ENCODE results near the gene FBL.
A peak's percentile ranks its signal among the peaks of the same experiment; 100 is the strongest.

The FBL gene

DNA sequence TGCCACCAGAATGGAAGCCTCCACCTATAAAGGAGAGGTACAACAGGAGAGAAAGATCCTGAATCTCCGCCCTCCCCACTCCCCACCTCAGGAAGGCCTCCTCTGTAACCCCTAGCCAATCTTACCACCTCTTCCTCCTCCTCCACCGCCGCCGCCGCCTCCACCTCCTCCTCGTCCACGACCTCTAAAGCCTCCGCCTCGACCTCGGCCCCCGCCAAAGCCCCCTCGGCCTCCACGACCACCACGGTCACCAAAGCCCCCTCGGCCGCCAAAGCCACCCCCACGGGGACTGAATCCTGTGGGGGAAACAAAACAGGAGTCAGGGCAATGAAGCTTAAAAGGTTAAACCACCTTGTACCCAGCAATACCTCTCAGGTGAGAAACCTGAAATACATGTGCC is 5.7 kb downstream of the FBL start:
- DNase-seq: no peak

DNA sequence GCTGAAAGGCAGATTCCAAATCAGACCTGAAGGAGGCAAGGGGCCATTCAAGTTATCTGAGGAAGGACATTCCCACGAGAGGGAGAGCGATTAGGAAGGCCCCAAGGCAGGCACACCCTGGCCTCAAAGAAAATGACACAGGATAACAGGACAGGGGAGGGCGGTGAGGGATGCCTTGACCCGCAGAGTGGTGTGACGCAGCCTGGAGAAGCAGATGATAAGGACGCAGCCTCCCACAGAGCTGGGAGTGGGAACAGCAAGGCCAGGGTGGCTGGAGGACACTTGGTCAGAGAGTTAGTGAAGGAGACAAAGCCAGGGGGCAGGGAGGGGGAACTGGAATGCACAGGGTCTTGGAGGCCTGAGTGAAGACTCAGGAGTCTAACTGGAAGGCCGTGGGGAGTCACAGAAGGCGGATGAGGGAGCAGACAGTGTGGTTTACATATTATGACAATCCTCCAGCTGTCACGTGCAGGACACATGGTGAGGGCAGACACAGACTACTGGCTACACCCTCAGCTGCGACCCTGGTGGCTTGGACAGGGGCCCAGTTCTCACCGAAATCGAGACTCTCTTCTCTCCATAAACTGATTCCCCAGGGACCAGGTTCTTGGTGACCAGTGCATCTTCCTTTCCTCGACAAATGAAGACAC is 6.4 kb downstream of the FBL start:
- DNase-seq: no peak

DNA sequence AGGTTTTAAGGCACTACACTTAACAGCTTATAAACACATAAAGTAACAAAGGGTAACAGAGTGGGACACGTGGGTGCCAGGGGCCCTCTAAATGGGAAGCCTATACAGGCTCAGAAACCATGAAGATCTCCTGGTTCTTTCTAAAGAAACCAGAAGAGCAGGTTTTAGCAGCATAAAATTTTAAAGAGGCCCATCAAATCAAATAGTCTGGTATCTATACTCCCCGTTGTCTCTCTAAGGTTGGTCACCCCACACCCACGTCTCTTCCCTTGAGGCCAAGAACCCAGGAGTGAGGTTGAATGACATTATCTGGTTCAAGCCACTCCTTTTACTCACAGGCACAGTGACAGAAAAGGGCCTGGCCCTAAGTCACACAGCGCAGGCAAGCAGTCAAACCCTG is 7.6 kb downstream of the FBL start:
- DNase-seq: no peak

DNA sequence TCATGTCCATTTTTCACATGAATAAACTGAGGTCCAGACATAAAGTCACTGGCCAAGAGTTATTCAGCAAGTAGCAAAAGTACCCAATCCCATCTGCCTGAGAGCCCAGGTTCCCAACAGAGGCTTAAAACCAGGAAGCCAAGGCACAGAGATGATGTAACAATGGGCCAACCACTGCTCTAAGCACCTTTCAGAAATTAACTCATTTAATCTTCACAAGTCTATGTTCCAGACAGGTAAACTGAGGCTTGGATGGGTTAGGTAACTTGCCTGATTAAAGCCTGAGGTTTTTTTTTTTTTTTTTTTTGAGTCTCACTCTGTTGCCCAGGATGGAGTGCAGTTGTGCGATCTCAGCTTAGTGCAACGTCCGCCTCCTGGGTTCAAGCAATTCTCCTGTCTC is 8.2 kb downstream of the FBL start:
- DNase-seq: no peak

DNA sequence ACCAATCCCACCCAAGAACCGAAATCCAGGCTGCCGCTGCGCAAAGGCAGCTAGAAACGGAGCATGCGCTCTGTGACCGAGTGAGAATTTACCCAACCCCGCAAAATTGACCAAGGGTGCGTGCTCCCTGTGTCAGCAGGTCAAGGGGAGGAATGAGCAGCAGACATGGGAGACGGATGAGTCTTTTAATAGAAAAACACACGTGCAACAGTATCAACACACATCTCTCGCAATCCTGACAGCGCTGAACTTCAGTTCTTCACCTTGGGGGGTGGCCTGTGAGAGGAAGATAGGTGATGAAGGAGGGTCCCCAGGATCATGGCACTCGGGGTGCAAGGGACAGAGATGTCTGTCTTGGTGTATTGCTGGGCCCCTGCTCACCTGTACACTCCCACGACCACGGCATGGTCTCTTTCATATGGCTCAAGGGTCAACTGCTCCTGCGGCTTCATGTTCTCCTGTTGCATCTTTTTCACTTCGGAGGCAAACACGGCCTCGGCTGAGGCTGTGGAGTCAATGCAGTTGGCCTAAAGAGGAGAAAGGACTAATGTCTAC is 11.8 kb downstream of the FBL start:
- no peak for DNase-seq

DNA sequence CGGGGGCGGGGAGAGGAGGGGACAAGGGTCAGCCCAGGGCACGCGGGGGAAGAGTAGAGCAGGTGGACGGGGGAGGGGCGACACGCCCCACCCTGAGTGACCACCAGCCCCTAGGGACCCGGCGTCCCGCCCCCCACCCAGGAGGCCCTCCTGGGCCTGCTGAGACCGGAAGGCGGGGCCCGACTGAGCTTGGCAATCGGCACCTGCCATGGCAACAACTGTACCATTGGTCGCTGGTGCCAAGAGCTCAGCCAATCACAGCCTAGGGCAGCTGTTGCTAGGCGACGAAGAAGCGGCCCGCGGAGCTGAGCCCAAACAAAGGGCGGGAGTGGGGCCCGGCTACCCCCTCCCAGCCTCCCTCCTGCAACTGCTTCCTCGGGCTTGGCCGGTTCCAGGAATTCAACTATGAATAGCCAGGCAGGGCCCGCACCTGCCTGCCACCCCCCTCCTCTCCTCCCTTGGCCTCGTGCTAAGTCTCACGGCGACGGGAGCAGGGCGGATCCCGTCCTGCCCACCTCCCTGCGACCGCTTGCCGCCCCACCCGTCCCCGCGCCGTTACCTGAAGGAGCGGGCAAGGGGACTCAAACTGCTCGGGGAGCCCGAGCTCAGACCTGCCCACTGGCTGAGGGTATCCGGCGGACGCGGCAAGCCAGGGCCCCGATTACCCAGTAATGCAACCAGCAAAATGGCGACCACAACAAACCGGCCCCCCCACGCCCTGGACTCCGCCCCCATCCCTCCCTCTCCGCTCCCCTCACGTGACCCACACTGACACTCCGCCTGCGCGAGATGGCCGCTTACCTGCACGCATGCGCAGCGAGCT is 12.5 kb downstream of the FBL start, which contains the start of gene DYRK1B:
Gene DYRK1B (minus strand): TSS at position 699 of the 823 bp plus-strand sequence. CDS start 2,295 bp downstream, outside the sequence.
- peak; percentile 98 for DNase-seq

DNA sequence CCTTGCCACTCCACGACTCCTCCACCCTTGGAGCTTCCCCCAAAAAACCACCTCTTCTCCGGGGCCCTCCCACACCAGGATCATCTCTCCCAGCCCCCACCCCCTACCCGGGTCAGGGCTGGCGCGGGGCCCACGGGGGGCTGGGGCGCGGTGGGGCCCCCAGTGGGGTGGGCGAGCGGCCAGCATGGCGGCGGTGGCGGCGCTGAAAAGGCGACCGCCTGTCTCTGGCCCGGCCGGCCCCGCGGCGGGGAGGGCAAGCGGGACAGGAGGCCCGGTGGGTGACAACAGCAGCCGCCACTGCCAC is 13.1 kb downstream of the FBL start:
- no peak for DNase-seq

DNA sequence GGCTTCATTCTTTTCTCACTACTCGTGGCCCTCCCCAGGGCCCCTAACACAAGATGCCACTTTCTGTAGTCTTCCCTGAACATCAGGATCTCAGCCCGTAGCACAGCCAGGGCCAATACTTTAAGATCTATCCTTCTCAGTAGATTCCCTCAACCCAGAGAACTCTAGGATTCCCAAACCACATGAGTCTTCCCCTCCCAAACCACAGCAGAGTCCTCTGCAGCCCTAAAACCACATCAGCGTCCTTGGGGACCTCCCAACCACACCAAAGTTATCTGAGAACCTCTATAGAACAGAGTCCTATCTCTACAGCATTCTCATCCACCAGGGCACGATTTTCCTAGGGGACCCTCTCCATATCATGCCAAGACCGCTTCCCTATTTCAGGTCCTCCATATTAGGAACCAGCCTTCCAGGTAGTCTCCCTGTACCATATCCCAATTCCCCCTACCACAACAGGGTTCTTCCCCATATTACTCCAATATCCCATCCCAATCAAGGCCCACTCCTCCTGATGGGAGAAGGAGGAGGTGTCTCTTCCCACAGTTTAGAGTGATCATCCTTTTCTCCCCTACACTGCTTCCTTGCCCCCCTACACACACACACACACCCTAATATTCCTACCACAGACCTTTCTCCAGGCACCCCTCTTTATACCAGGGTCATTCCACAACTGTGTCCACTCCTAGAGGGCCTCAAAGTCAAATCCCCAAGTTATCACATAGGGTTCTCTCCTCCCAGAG is 13.7 kb downstream of the FBL start:
- no peak for DNase-seq

DNA sequence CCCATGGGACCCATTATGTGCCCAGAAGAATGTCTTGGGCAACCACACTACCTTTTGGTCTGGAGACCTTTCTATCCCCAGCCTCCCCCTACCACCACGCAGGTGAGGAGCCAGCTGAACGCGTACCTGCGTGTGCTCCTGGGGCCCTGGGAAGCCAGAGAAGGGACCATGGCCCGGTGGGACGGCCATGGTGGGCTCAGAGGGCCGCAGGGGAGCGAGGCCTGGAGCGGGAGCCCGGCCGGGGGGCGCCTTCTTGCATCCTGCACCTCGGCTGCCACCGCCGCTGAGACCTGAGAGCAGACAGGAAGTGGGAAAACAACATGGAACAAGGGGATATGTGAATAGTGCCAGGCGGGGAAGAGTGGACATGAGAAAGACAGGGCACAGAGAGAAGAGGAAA is 14.5 kb downstream of the FBL start:
- DNase-seq: no peak

DNA sequence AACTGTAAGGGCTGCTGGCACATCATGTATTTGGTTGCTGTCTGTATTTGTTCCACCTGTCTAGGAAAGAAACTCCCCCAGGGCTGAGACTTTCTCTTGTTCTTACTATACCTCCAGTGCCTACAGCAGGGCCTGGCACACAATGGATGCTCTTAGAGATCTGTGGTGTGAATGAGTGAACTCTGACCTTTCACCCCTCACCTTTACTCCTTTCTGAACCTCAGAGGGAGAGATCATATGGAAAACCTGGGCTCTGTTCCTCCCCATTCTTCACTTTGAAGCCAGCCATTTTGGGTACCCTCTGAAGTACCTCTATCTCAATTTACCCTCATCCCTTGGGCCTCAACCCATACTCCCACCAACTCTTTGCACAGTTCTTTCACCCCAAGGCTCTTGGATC is 15.3 kb downstream of the FBL start:
- no peak for DNase-seq

DNA sequence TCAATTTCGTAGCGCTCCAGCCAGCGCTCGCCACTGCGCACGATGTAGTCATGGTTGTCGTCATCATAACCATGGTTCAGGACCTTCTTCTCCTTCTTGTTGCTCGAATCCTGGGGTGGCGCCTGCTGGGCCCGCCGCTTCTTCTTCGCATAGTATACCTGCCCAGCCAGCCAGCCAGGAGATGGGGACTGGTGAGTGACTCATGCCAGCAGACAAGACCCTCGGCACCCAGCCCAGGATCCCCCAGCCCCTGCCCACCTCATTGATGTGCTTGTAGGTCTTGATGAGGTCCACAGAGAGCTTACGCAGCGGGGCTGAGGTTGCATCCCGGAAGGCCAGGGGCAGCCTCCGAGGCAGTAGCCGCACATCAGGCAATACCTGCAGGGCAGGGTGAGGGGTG is 15.8 kb downstream of the FBL start:
- no peak for DNase-seq

DNA sequence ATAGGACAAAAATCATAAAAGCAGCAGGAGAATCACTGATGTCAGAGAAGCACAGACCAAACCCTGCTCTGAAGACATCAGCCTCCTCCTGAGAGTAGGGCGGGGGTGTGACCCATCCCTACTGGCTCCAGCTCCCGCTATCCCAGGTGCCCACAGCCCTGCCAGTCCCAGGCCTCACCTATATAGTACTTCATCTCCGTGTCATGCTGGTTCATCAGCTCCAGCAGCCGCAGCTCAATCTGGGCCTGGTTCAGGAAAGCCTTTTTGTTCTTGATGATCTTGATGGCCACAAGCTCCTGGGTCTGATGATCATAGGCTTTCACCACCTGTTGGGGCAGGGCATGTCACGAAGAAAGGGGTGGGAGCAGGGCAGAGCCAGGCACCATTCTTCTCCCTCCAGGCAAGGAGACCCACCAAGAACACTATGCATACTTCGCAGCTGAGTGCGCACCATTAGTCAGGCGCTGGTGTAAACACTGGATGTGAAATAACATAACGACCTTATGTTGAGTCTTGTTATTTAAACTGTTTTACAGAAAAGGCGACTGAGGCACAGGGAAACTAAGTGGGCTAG is 16.4 kb downstream of the FBL start:
- no peak for DNase-seq

DNA sequence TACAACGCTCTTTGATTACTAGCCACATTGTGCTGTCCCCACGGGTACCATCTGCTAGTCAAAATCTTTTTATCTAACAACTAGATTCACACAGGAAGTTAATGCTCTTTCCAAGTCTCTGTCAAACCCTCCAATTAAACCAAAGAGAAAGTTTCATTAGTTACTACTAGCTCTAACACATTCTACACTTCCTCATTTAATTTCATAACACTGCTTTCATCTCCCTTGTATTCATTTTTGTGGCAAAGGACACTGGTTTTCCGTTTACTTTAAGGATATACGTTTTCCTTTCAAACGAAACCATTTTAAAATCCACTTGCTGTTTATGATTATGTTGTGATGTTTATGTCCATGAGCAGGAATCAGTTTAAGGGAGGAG is 17.5 kb downstream of the FBL start:
- DNase-seq: no peak

DNA sequence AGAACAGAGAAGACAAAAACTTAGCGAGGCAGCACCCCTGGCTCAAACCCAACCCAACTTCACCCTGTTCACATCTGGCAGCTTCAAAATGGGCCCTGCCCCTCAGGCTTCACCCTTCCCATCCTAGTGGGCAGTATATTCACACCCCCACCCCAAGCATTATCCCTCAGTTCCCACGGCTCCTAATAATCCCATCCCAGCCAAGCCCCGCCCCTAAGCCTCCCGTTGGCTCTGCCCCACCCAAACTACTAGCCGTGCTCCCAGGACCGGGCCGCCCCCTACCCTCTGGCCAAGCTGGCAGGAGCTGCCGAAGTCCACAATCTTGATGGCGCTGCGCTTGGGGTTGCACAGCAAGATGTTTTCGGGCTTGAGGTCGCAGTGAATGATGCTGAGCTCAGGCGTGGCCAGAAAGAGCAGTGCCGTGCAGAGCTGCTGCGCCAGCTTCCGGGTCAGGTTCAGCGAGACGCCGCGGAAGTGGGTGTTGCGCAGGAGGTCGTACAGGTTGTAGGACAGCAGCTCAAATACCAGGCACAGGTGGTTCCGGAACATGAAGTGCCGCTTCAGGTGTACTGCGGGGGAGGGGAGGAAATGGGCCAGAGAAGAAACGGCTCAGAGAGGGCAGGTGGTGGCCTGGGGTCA is 18.0 kb downstream of the FBL start:
- DNase-seq: peak; percentile 65

DNA sequence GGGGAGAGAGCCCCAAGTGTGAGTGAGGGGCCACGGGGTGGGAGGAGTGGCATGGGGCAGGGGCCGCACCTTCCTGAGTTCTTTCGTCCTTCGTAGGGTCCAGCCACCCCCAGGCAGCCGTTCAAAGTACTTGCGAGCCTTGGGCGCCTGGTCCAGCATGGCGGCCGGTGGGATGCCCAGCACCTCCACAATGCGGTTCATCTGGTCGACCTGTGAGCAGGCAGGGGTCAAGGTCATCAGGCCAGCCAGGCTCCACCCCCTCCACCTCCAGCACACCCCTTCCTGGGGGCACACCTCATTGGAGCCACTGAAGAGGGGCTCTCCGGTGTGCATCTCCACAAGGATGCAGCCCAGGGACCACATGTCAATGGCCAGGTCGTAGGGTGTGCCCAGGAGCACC is 19.0 kb downstream of the FBL start:
- no peak for DNase-seq

DNA sequence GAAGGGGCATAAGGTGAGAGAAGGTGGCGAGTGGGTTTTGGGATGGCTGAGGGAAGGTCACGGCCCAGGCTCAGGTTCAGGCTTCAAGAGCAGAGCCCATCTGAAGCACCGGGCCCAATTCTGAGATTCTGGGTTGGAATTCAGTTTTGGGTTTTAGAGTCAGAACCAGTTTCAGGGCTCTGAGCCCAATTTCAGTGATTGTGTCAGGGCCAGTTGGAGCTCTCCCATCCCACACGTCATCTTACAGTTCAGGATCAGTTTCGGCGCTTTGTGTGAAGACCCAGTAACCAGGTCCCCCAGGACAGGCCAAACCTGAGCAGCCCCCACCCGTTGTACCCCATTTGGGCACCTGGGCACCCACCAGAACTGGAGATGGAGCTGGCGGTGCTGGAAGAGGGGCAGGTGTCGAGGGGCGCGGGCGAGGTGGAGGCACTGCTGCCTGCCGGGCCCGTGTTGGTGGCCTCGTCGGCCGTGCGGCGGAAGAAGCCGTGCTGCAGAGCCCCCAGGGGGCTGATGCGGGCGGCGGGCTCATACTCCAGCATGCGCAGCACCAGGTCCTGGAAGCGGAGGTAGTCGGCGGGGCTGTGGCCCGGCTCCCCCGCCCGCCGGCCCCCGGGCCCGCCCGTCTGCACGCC is 19.8 kb downstream of the FBL start:
- DNase-seq: no peak

DNA sequence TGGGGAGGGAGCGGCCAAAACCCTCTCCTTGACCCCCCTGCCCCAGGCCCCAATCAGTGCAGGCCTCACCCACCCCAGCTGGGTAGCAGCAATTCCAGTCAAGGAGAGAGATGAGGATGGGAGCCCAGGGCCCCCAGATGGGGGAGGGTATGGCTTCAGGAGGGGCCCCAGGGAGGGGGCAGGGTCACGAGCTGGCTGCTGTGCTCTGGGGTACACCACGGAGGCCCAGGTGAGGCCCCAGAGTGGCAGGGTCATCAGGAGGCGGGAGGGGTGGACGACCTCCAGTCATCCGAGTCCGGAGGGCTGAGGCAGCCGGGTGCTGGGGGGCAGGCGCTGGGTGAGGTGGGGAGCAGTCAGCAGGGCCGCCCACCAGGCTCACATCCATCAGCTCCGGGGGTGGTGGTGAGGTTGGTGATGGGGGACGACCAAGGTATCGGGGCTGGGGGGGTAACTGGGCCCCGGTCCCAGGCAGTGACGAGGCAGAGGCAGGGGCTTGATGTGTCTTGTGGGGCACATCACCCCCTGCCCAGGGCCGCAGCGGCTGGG is 20.6 kb downstream of the FBL start:
- no peak for DNase-seq

DNA sequence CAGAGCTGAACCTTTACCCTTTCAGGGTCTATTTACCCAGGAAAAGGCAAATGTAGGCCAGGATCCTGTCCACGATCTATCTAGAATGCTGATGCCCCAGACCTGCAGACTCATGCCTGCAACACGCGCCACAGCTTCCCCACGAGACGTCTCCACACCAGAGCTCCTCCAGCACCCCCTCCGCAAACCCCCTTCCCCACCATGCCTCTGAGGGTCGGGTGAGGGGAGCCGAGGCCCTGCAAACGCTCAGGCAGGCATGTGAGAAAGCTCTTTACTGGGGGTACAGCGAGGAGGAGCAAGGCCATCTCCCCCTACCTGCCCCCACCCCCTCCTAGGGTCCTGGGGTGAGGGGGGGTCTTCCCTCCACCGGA is 21.1 kb downstream of the FBL start:
- DNase-seq: no peak

DNA sequence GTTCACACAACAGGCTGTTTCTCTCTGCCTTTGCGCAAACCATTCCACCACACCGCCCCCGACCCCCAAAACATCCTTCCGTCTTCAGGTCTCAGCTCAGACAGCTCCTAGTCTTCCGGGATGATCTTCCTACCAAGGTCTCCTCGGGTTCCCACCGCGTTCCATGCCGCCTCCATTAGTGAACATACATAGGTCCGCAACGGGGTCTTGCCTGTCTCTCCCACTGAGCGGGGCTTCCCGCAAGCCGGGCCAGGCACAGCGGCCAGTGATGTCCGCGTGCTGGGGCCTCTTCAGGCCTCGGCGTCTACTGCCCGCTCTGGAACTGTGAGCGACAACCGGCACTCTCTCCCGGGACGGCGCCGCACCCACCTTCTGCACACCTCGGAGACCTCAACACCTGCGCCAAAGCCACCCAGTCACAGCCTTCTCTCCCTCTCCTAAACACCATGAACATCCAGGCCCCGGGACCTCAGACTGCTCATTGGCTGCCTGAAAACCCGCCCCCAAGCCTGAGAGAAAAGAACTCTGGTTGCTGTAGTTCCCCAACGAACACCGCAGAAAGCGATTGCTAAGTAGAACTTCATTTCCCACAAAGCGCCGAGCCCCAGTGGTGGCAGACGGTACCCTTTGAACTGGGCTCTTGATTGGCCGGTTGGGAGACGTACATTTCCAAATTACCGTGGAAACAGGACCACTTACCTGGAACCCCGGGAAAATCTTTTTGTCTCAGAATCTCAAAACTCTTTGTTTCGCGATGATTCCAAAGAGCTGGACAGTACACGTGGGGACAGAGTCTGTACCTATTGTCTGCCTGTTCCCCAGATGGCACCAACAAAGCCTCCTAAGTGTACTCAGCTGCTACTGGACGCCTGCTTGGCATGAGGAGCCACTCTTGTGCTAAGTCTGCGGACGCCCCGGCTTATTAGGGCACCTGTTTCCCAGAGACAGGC is 21.8 kb downstream of the FBL start:
- DNase-seq: peak; percentile 100

DNA sequence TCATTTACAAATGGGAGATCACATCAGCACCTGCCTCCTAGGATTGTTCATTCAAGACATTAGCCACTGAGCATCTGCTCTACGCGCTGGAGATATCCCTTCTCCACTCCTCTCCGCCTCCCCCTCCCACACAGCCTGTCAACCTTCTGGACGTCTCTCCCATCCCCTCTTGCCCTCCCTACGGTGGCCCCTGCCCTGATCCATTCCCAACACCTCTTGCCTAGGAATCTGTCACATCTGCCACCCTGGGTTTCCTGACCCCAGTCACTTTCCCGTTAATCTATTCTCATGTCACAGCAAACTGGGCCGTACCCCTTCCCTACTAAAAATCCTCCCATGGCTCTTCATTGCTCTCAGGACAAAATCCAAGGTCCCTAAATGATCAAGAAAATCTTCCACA is 22.5 kb downstream of the FBL start:
- peak; percentile 37 for DNase-seq

DNA sequence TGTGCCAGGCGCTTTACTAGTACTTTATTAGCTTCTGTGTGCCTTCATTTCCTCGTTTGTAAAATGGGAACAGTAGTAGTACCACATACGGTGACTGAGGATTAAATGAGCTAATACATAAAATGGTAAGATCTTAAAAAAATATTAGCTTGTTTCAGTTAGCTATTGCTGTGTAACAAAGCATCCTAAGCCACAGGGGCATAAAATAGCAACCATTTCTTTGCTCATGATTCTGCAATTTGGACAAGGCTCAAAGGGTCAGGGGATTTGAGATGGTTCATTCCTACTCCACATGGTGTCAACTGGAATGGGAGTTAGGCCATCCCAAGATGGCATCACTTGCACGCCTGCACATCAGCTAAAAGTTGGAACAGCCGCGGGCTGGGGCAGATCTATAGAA is 25.5 kb downstream of the FBL start:
- no peak for DNase-seq
